ENCODE data around the gene UNC45B. TPM values are rescaled to one million over a fixed set of nuclear protein-coding genes. Genes with fewer than 3 reads are reported as not detected.
A peak's percentile ranks its signal among the peaks of the same experiment; 100 is the strongest.
"Not testable (repeated sequence)": the region's sequence is repeated elsewhere in the genome, so short reads cannot be mapped to it uniquely, and the experiment has no call there.

The UNC45B gene
- total RNA-seq, 1 donor from 2014 or later, result 0.04 TPM

DNA sequence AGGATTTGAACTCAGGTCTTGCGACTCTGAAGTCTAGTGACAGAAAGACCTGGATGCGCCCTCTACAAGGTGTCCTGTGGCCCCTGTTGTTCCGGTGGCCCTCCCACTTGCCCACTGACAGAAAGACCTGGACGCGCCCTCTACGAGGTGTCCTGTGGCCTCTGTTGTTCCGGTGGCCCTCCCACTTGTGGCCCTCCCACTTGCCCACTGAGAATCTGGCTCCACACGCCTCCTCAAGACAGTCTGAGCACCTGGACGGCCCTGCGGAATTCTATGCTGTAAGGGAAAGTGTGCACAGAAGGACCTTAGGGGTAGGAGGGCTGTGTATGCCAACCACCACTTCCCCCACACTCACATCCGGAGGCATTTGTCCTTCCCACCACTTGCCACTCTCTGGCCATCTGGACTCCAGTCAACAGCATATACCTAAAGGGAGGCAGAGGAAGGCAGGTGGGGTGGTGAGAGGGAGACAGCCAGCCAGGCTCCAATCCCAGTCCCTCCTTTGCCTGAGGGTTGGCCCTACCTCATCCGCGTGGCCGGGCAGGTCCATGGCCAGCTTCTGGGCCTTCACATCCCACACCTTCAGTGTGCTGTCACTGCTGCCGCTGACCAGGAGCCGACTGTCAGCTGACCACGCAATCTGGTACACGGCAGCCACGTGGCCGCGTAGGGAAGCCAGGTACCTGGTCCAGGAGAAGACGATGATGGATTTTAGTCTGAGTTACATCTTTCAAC lies 14.6 kb upstream of the UNC45B start:
- ATAC-seq (no peak), DNase-seq (ENCODE audit: low spot score) (no peak)
- intact Hi-C loops (cut with DNase I), result no loop called here

DNA sequence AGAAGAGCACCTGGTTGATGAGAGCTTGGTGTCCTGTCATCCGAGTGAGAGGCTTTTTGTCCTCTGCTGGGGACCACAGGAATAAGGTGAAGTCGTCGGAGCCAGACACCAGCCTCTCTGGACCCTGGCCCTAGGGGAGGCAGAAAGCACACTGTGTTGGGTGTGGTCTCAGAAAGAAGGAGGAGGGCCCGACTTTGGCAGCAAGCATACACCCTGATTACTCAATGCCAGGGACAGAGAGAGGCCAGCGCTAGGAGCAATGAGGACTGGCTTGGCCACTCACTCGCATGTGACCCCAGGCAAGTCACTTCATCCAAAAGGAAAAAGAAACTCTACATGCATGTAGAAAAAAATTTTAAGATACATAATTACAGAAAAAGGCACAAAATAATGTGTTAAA lies 12.3 kb upstream of the UNC45B start:
- ATAC-seq, result no peak
- no peak for DNase-seq (ENCODE audit: low spot score)
- intact Hi-C loops (cut with DNase I), result no loop called here

DNA sequence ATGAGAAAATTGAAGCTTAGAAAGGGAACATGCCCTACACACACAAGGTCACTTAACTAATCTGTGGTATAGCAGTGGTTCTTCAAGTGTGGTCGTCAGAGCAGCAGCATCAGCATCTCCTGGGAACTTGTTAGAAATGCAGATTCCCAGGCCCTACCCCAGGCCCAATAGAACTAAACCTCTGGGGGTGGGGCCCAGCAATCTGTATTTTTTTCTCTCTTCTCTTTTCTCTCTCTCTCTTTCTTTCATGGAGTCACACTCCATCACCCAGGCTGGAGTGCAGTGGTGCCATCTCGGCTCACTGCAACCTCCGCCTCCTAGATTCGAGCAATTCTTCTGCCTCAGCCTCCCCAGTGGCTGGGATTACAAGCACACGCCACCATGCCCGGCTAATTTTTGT lies 9.4 kb upstream of the UNC45B start:
- ATAC-seq (no peak), DNase-seq (ENCODE audit: low spot score) (no peak)

DNA sequence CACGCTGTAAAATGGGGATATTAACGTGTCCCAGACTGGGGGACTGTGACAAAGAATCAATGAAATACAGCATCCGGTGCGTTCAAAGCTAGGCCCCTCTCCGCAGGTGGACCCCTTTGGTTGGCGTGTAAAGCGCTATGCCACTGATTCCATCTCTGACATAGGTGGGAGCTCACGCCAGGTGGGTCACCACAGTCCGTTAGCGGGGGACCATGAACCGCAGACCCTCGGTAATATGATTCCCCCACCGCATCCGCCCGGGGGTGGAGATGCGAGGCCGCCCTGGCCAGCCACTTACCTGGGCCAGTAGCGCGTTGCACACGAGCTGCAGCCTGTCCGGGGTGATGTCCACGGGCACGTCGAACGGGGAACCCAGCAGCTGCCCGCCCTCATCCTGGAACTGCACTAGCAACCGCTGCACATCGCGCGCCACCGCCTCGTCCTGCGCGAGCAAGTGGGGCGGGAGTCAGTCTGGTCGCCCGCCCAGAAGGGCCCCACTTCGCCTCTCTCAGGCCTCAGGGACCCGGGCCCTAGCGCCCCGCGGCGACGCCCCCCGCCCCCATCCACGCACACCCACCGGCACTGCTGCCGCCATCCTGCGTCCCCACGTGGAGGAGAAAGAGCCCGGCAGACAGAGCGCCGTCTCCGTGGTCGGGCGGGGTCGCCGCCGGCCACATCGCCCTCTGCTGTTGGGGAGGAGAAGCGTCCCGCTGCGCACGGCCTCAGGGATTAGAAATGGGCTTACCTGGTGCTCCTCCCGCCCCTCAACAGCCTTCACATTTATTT lies 5.7 kb upstream of the UNC45B start, which contains the start of gene NLE1:
TSS of gene NLE1 (minus strand) at position 623 of the 786 bp plus-strand sequence. CDS start at position 595, 28 bp downstream.
- ATAC-seq, result peak; percentile 96
- intact Hi-C loops (cut with DNase I), result no loop called here
- peak; percentile 88 for DNase-seq (ENCODE audit: low spot score)

More for the DNA sequence above, 9.4 kb upstream of the UNC45B start:
- intact Hi-C loops (cut with DNase I), result no loop called here

DNA sequence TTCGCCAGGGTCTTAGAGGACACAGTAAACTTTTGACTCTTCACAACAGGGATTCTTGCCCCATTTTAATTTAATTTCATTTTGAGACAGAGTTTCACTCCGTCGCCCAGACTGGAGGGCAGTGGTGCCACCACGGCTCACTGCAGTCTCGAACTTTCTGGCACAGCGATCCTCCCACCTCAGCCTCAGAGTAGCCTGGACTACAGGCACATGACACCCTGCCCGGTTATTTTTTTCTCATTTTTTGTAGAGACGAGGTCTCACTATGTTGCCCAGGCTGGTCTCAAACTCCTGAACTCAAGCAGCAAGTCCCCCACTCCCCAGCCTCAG lies 5.2 kb upstream of the UNC45B start:
- DNase-seq (ENCODE audit: low spot score), result no peak
- intact Hi-C loops (cut with DNase I), result no loop called here
- peak; percentile 29 for ATAC-seq

DNA sequence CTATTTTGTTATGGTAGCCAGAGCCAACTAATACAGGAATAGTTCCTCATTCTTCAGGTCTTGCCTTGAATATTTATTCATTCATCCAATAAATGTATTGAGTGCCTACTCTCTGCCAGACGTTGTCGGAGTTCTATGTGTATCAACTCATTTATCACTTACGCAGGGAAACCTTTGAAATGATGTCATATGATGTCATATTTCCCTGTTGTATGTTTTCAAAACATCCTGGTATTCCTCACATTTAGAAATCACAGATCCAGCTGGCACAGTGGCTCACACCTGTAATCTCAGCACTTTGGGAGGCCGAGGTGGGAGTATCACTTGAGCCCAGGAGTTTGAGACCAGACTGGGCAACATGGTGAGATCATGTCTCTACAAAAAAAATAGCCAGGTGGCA lies 2.8 kb upstream of the UNC45B start:
- intact Hi-C loops (cut with DNase I), result no loop called here

DNA sequence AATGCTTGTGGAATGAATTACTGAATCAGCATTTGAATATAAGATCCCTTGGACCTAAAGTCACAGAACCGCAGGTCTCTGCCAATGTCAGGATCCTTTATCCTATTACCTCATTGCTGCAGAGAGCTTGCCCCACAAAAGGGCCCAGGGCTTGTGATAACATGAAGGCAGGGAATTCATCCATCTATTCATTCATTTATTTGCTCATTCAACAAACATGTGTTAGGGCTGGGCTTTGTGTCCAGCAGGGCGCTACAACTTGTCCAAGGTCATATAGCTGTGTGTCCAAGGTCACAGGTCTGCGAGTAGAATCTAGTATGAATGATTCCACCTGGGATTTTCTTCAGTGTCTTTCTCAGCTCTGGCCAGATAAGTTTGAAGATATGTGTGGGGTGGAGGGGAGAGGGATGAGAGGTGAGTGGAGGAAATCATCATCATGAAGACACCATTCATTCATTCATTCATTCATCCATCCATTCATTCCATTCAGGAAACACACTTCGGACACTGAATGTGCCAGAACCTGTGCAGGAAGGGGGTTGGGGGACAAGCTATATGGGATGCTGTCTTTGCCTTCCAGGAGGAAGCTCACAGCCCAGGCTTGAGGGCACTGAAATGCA lies 1.3 kb upstream of the UNC45B start:
- DNase-seq (ENCODE audit: low spot score), result no peak
- ATAC-seq, result no peak
- intact Hi-C loops (cut with DNase I), result no loop called here

More for the DNA sequence above, 2.8 kb upstream of the UNC45B start:
- DNase-seq (ENCODE audit: low spot score), result no peak
- no peak for ATAC-seq

DNA sequence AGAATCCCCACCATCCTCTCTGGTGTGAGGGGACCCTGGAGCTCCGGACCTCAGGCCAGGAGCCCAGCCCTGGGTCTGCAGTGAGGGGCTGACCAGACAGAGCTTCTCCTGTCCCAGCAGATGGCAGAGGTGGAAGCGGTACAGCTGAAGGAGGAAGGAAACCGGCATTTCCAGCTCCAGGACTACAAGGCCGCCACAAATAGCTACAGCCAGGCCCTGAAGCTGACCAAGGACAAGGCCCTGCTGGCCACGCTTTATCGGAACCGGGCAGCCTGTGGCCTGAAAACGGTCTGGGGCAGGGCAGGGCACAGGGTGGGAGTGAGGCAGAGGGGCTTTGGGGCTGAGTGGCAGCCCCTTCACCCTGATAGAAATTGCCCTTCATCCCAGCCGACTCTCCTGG lies 527 bp downstream of the UNC45B start:
- DNase-seq (ENCODE audit: low spot score), result no peak
- intact Hi-C loops (cut with DNase I), result no loop called here
- ATAC-seq, result no peak

DNA sequence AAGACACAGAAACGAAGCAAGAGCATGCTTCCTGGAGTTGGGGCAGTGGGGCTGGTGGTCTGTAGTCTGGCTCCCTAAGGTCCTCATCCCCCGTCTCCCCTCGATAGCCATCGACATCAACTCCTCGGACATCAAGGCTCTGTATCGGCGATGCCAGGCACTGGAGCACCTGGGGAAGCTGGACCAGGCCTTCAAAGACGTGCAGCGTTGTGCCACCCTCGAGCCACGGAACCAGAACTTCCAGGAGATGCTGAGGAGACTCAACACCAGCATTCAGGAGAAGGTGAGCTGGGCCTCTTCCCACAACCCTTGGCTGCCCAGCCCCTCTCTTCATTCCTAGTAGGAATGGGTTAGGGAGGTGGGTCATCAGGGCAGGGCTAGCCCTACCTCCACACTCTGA lies 2.3 kb downstream of the UNC45B start:
- ATAC-seq (no peak), DNase-seq (ENCODE audit: low spot score) (no peak)
- intact Hi-C loops (cut with DNase I), result no loop called here

DNA sequence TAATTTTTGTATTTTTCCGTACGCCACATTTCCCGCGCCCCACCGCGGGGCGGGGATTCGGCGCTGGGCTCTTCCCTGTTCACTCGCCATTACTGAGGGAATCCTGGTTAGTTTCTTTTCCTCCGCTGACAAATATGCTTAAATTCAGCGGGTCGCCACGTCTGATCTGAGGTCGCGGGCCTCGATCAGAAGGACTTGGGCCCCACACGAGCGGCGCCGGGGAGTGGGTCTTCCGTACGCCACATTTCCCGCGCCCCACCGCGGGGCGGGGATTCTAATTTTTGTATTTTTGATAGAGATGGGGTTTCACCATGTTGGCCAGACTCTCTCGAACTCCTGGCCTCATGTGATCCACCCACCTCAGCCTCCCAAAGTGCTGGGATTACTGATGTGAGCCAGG lies 3.5 kb downstream of the UNC45B start:
- ATAC-seq; intact Hi-C loops (cut with DNase I); DNase-seq (ENCODE audit: low spot score): not testable (repeated sequence)

DNA sequence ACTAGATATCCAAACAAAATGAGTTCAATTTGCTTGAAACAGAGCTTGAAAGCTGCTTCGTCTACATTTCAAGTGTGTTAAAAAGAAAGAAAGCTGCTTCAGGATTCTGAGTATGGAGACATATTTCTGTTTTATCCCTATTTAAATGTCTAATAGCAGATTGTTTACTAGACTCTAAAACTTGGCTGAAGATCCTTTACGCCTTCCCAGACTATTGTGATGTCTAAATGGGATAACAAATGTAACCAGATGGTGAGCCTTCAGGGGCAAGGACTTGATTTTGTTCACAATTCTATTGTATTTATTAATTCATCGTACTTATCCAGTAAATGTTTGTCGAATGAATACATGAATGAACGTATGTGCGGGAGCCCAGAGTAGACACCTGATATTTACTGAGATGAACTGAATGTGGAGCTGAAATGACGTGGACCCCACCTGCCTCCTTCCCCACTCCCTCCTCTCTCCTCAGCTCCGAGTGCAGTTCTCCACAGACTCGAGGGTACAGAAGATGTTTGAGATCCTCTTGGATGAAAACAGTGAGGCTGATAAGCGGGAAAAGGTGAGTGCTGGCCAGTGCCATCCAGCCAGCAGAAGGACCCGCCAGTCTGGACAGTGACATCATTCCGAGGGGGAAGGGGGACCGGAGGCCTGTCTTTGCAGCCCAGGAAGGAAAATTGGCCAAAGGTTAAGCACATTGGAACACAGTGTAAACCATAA lies 5.0 kb downstream of the UNC45B start:
- intact Hi-C loops (cut with DNase I), result no loop called here
- ATAC-seq (no peak), DNase-seq (ENCODE audit: low spot score) (no peak)

DNA sequence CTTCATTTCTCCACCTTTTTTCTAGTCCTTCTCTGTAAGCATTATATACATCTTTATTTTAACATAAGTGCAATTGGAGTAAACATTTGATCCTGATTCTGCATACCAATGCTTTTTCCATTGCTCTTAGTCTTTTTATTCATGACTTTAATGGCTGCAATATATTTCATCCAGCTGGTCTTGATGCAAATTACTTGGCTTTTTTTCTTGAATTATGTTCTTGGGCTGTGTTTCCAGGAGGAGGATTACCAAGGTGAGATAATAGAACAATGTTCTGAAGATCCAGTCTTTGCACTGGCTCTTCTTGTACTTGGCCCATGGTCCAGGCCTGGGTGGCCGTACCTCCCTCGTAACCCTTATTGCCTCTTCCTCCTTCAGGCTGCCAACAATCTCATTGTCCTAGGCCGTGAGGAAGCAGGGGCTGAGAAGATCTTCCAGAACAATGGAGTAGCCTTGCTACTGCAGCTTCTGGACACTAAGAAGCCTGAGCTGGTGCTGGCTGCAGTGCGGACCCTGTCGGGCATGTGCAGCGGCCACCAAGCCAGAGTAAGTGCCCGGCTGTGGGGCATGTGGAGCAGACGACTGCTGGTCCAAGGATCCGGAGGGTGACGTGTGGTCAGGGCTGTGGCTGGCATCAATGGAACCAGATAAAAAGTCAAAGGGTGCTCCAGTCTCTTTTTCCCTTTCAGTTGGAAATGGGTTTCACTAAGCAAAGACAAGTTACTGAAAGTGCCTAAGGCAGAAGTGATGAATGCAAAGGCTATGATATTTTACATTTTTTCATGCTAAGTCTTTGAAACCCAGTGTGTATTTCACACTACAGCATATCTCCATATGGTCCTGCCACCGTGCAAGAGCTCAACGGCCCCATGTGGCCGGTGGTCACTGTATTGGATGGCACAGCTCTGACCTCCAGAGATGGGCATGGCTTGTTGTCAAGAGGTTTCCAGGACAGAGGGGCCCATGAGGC lies 6.9 kb downstream of the UNC45B start:
- intact Hi-C loops (cut with DNase I), result no loop called here
- no peak for ATAC-seq
- no peak for DNase-seq (ENCODE audit: low spot score)

DNA sequence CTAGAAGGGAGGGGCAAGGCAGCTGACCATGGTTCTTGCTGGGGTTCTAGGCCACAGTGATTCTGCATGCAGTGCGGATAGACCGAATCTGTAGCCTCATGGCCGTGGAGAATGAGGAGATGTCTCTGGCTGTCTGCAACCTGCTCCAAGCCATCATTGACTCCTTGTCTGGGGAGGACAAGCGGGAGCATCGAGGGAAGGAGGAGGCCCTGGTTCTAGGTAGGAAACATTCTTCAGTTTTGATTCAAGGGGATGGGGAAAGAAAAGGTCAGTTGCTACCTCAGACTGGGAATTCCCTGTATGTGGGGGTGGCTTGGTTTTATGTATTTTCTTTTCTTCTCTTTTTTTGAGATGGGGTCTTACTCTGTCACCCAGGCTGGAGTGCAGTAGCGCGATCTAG lies 7.6 kb downstream of the UNC45B start:
- intact Hi-C loops (cut with DNase I), result no loop called here
- ATAC-seq (no peak), DNase-seq (ENCODE audit: low spot score) (no peak)

DNA sequence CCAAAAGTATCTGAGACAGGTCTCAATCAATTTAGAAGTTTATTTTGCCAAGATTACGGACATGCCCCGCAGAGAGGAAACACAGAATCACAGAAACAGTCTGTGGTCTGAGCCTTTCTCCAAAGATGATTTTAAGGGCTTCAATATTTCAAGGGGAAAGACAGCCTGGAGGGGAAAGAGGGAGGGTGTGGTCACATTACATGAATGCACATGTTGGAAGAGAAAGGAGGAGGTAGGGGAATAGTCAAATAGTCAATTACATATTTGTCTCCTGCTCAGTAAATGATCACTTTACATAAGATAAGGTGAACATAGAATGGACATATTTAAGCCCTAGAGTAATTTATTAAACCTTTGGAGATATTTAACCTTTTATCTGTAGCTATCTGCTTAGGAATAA lies 12.3 kb downstream of the UNC45B start:
- intact Hi-C loops (cut with DNase I), result no loop called here
- no peak for ATAC-seq
- DNase-seq (ENCODE audit: low spot score), result no peak

DNA sequence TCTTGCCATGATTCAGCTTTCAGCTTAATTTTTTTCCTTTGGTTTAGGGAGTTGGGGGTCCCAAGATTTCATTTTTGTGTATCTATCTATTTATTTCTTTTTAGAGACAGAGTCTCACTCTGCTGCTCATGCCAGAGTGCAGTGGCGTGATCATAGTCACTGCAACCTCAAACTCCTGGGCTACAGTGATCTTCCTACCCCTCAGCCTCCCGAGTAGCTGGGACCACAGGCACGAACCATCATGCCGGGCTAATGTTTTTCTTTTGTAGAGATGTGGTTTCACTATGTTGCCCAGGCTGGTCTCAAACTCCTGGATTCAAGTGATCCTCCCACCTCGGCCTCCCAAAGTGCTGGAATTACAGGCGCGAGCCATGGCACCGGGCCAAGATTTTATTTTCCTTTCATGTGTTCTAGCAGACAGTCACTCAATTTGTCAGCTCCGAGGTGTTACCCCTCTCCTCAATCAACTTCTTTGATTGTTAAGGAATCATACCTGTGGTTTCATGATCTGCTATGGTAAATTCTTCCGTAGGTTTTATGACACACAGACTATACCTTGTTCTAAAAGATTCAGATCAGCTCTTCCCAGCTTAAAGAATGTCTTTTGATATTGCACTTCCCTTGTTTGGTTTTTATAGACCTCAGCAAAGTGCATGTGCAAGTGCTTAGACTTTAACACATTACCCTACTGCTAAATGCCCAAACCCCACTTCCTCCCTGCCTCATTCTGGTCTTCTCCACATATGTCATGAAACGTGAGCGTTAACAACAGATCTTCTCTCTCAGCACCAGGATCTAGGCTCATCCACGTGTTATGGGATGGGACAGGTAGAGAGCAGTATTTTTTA lies 13.0 kb downstream of the UNC45B start:
- ATAC-seq (no peak), DNase-seq (ENCODE audit: low spot score) (no peak)
- intact Hi-C loops (cut with DNase I), result no loop called here

DNA sequence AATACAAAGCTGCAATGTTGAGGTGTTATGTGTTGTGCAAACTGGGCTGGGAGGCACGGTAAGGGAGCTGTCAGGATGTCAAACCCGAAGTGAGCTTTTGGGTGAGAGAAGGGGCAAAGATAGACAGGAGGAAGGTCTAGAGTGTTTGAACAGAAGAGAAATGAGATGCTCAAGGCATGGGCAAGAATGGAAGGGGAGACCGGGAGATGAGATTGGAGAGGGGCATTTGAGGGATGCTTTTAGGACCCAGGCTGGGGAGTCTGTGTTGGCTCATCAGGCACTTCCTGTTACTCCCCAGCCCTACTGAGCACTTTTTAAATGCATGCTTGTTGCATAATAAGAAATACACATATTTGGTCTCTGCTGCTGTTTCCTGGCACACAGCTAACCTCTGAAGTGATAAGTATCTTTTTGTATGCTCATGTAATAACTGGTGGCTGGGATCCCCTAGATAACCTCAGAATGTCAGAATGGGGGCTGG lies 13.7 kb downstream of the UNC45B start:
- DNase-seq (ENCODE audit: low spot score) (no peak), ATAC-seq (no peak)
- intact Hi-C loops (cut with DNase I), result no loop called here

DNA sequence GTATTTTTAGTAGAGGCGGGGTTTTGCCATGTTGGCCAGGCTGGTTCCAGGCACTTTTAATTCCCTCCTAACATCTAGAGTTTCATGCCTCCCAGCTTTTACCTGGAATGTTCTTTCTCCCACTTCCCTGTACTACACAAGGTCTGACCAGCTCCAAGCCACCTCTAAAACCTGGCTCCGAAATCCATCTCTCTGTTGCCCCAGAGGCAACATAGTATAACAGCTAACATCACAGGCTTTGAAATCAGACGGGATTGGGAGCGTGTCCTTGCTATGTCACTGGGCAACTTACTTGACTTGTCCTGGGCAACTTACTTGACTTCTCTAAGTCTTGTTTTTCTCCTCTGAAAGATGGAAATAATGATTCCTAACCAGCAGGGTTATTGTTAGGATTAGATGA lies 15.1 kb downstream of the UNC45B start:
- ATAC-seq (no peak), DNase-seq (ENCODE audit: low spot score) (no peak)
- intact Hi-C loops (cut with DNase I), result no loop called here
